Heart right ventricle (tissue), 16 donors: ENCODE results near the gene LINC01488. TPM values are rescaled to one million over a fixed set of nuclear protein-coding genes. Genes with fewer than 3 reads are reported as not detected.

Experiments
- ATAC-seq, 8 donors: fragments of 200-7000 bp; cut with Tn5 transposase; one replicate each; pipeline ENCODE4 v1.9.1; 2020; ENCODE audit warnings: mild to moderate bottlenecking in 8 of 8, moderate library complexity in 8 of 8, moderate number of reproducible peaks in 1 of 8
- DNase-seq, 2 donors: peaks; one replicate each; pipeline ENCODE4 v3.0.0-alpha.2; 2020
- H3K27ac ChIP-seq, 10 donors: fragments of 200-600 bp; sonication (generic) in 2 of 10; one replicate each; pipeline versions ENCODE4 v1.5.0 to v1.8.0; 2020 to 2022; ENCODE audit warnings: mild to moderate bottlenecking in 3 of 10
- H3K27me3 ChIP-seq, 7 donors: fragments of 200-600 bp; one replicate each; pipeline ENCODE4 v1.8.0; 2021 to 2022; ENCODE audit warnings: mild to moderate bottlenecking in 2 of 7
- H3K36me3 ChIP-seq, 9 donors: fragments of 200-600 bp; sonication (generic) in 1 of 9; one replicate each; pipeline versions ENCODE4 v1.5.0 to v1.8.0; 2020 to 2022; ENCODE audit warnings: mild to moderate bottlenecking in 2 of 9
- H3K4me1 ChIP-seq, 9 donors: fragments of 200-600 bp; sonication (generic) in 1 of 9; one replicate each; pipeline versions ENCODE4 v1.5.0 to v1.8.0; 2020 to 2022; ENCODE audit warnings: mild to moderate bottlenecking in 4 of 9
- H3K4me3 ChIP-seq, 10 donors: fragments of 200-600 bp; sonication (generic) in 2 of 10; one replicate each; pipeline versions ENCODE4 v1.5.0 to v1.8.0; 2020 to 2022; ENCODE audit warnings: mild to moderate bottlenecking in 7 of 10, moderate library complexity in 2 of 10
- H3K9me3 ChIP-seq, 11 donors: fragments of 200-600 bp in 10 of 11; sonication (generic) in 2 of 11; one replicate each; pipeline versions ENCODE4 v1.5.0 to v1.8.0; 2013 to 2022; ENCODE audit warnings: mild to moderate bottlenecking in 2 of 11, control low read depth in 1 of 11, moderate library complexity in 1 of 11
- CTCF ChIP-seq, 9 donors: fragments of 200-600 bp; sonication (generic) in 2 of 9; IDR thresholded peaks; one replicate each; pipeline versions ENCODE4 v1.5.0 to v1.8.0; 2021 to 2022; ENCODE audit warnings: antibody characterized with exemption in 9 of 9, mild to moderate bottlenecking in 5 of 9, moderate library complexity in 1 of 9
- WGBS, 2 donors: extraction: QIAGEN DNeasy Blood & Tissue Kit; methylation state at CpG; one replicate each; pipeline ENCODE4 v1.1.7; 2013; ENCODE audit warnings: inconsistent platforms in 1 of 2; 5-methylcytosine and 5-hydroxymethylcytosine counted together
- intact Hi-C, 10 donors: fragments of 100-400 bp; cut with DNase I; formaldehyde crosslinking; loops; one replicate each; pipeline versions ENCODE4 v1.11.1 to v1.14.2; 2022
- polyA plus RNA-seq, 2 donors: library from polyadenylated mRNA; stranded (reverse); fragments of 200-250 nt; gene quantifications; one replicate each; pipeline ENCODE4 v1.2.3, GENCODE V29; 2013
- total RNA-seq, 10 donors: library from RNA; stranded (reverse); fragmentation: NEBNext Ultra II Directional in 3 of 10; extraction: Animal tissue kit (Norgen Biotek cat#: 25700) in 3 of 10; gene quantifications; one replicate each; pipeline versions ENCODE4 v1.2.1 to v1.2.4, GENCODE V29; 2021 to 2023
- donor health status: Arrhythmogenic right ventricular cardiomyopathy.
- donor health status: ischemic (EF 13 %, LVEDD 7.1; RV severe dilation, severe dysfunction).
- donor health status: healthy with polysubstance abuse.
- donor health status: DM: no; HTN: yes; CAD: no.
- donor health status: DM: no; HTN: no; CAD: no.
- donor health status: ischemic (EF 25% LVEDD 6.9; RV normal size, moderate dysfunction).
- donor health status: ischemic (EF 25% LVEDD 5.7; RV mildly dilated, moderate dysfunction).
- donor health status: healthy.
- donor health status: DM: yes; HTN: yes; CAD: no.
- donor health status: Ischemic cardiomyopathy.
- donor health status: ischemic (EF 35%, LVEDD 5.7; RV mildly dilated, moderate dysfunction).
- donor health status: nonischemic (EF 11% LVEDD 7.7; RV severe dilation, severe dysfunction).
- donor health status: DM: yes; HTN: yes; CAD: no.
- donor health status: PGD.
- donor health status: ischemic (EF 29% LVEDD 5.4; RV normal size, mild dysfunction).
- donor health status: nonischemic (EF 23%, LVEDD 6.1; RV moderate dilation, normal function).

LINC01488 gene
- total and polyA plus RNA-seq, 12 donors = 0.03 to 0.59 (median 0.15) TPM; not detected in 4

- no peaks in the 10 kb centered on the region for H3K36me3 ChIP-seq
- ATAC-seq (no peak), DNase-seq (no peak)
- TF ChIP-seq CTCF (IDR thresholded peaks at IDR 0.05) = no peak
- intact Hi-C loops = loop anchor here in 1 of 10 donors (5.0 kb wide), 1 partner anchor 39 kb away; no protein-coding TSS in a partner anchor
- peaks cover 14 to 36% (median 23%) of the 10 kb centered on the region in 9 donors for H3K4me1 ChIP-seq
- no peaks in the 10 kb centered on the region for H3K27me3 ChIP-seq
- WGBS, 2 donors = 77 to 93% methylated on average over 6 of the region's 6 CpGs
- H3K4me3 ChIP-seq = no peak overlapping the region
- no peak overlapping the region for H3K27ac ChIP-seq
- H3K9me3 ChIP-seq = peaks cover 0 to 20% (median 9%) of the 10 kb centered on the region in 11 donors
These were observed 28.3 kb upstream of the LINC01488 start for GRCh38 chr11:69453151-69453550.

GRCh38 chr11:69454018-69454417 lies 27.4 kb upstream of the LINC01488 start:
- no peak for TF ChIP-seq CTCF (IDR thresholded peaks at IDR 0.05)
- H3K36me3 ChIP-seq = no peaks in the 10 kb centered on the region
- 87 to 88% methylated on average over 7 of the region's 7 CpGs for WGBS, 2 donors
- ATAC-seq (no peak), DNase-seq (no peak)
- H3K4me3 ChIP-seq = no peak overlapping the region
- intact Hi-C loops = loop anchor here in 1 of 10 donors (5.0 kb wide), 1 partner anchor 38 kb away; no protein-coding TSS in a partner anchor
- peaks cover 6 to 27% (median 14%) of the 10 kb centered on the region in 9 donors for H3K4me1 ChIP-seq
- no peaks in the 10 kb centered on the region for H3K27me3 ChIP-seq
- H3K9me3 ChIP-seq = peaks cover 0 to 21% (median 9%) of the 10 kb centered on the region in 11 donors
- no peak overlapping the region for H3K27ac ChIP-seq

GRCh38 chr11:69455969-69456368 lies 25.5 kb upstream of the LINC01488 start:
- peaks cover 0 to 29% (median 16%) of the 10 kb centered on the region in 11 donors for H3K9me3 ChIP-seq
- H3K36me3 ChIP-seq = no peaks in the 10 kb centered on the region
- no peak overlapping the region for H3K4me3 ChIP-seq
- H3K27ac ChIP-seq = no peak overlapping the region
- TF ChIP-seq CTCF (IDR thresholded peaks at IDR 0.05) = no peak
- intact Hi-C loops = no loop called here
- H3K4me1 ChIP-seq = peaks cover 0 to 8% (median 0%) of the 10 kb centered on the region in 9 donors
- ATAC-seq (peak in 1 of 8 donors; percentile 25), DNase-seq (no peak)
- WGBS, 2 donors = 62 to 63% methylated on average over 4 of the region's 4 CpGs
- H3K27me3 ChIP-seq = no peaks in the 10 kb centered on the region

- no peak for TF ChIP-seq CTCF (IDR thresholded peaks at IDR 0.05)
- no peak overlapping the region for H3K27ac ChIP-seq
- 72 to 84% methylated on average over 4 of the region's 4 CpGs for WGBS, 2 donors
- intact Hi-C loops = no loop called here
- H3K9me3 ChIP-seq = peaks cover 0 to 37% (median 18%) of the 10 kb centered on the region in 11 donors
- no peak overlapping the region for H3K4me3 ChIP-seq
- peaks cover 0 to under 1% (median 0%) of the 10 kb centered on the region in 9 donors for H3K4me1 ChIP-seq
- no peaks in the 10 kb centered on the region for H3K27me3 ChIP-seq
- DNase-seq = no peak
- ATAC-seq = no peak
- H3K36me3 ChIP-seq = no peaks in the 10 kb centered on the region
These were observed 24.8 kb upstream of the LINC01488 start for GRCh38 chr11:69456712-69457111.
